ENCODE results near the gene CHD2. TPM values are rescaled to one million over a fixed set of nuclear protein-coding genes. Genes with fewer than 3 reads are reported as not detected.

Gene CHD2
- total RNA-seq, 4 donors from 2014 or later = 26.9 to 55.5 (median 33.7) TPM

DNA sequence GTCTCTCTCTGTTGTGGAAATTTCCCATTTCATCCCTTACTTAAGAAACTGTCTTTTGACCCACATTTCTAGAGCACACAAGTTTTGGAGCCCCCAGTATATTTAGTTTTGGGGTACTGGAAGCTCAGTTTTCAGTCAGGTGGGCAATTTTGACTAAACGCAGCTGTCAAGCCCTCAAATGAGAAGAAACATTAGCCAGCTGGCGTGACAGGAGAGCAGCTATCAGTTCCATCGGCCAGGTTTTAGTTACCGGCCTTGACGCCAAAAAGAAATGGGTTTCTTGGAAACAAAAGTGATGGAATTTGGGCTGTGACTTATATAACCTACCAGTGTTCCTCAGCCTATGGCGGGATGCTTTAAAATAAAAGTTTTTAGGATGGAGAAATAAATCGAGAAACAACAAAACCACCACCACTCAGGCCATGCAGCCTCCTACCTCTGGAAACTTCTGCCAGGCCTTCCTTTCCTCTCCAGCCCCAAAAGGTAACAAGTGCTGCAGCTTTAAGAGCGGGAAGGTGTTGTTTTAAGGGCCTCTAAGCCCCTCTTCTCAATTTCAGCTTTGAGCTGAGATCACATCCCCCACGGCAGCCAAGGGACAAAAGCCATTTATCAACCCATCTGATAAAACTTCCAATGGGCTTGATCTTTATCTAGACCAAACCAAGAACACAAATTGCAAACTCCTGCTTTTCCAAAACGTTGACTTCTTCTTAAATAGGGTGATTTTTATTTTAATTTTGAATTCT, 170.6 kb downstream of the CHD2 start:
- DNase-seq (no peak), ATAC-seq (no peak)
- Histone ChIP-seq H3K27ac (peak overlapping the region; percentile 94 to 98 (median 96)), H3K27me3 (no peaks in the 10 kb centered on the region), H3K36me3 (no peaks in the 10 kb centered on the region), H3K4me3 (peak overlapping the region; percentile 64 to 93 (median 74)), H3K4me1 (peaks cover 78 to 87% of the 10 kb centered on the region in 2 donors), H3K9me3 (no peaks in the 10 kb centered on the region)
- in situ Hi-C loops (cut with MboI; ENCODE audit: low sequenced_read_pairs in 4 of 4) (loop anchor here in 1 of 4 donors (25.0 kb wide), 1 partner anchor 917 kb away; no protein-coding TSS in a partner anchor), intact Hi-C loops (cut with DNase I; ENCODE audit: low total_unique reads) (loop anchor here (2.0 to 5.0 kb wide), 2 partner anchors 148 to 262 kb away; no protein-coding TSS in a partner anchor)
- TF ChIP-seq CTCF (IDR thresholded peaks at IDR 0.05 in 4 of 5, conservative IDR thresholded peaks at IDR 0.05 in 1 of 5) (no peak), POLR2A (IDR thresholded peaks at IDR 0.05) (no peak)

DNA sequence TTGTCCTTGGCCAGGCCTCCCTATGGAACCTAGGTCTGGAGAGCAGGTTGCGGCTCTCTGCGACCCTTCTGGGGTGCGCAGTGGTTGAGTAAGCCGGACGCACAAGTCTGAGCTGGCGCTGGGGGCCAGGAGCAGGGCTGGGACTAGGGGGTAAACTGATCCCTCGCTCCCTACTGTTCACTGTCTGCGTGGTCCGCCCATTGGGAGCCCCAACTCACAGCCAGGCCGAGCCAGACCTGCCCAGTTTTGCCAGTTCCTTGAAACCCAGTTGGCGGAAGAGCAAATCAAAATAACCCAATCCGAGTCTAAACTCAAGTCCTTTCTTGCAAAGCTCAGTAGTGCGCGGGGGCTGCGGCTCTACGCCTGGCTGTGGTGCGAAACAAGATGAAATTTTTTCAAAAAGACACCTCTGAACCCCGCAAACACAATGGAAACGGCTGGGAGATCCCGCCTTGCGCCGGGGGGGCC, 171.4 kb downstream of the CHD2 start:
- H3K36me3 ChIP-seq = no peaks in the 10 kb centered on the region
- H3K27me3 ChIP-seq = no peaks in the 10 kb centered on the region
- ATAC-seq = no peak
- peak overlapping the region; percentile 64 to 93 (median 74) for H3K4me3 ChIP-seq
- no peaks in the 10 kb centered on the region for H3K9me3 ChIP-seq
- no peak for DNase-seq
- TF ChIP-seq CTCF (IDR thresholded peaks at IDR 0.05 in 4 of 5, conservative IDR thresholded peaks at IDR 0.05 in 1 of 5) = no peak
- no peak for TF ChIP-seq POLR2A (IDR thresholded peaks at IDR 0.05)
- in situ Hi-C loops (cut with MboI; ENCODE audit: low sequenced_read_pairs in 4 of 4) = loop anchor here in 1 of 4 donors (25.0 kb wide), 1 partner anchor 916 kb away; no protein-coding TSS in a partner anchor
- peak overlapping the region; percentile 94 to 98 (median 96) for H3K27ac ChIP-seq
- intact Hi-C loops (cut with DNase I; ENCODE audit: low total_unique reads) = loop anchor here (2.0 to 5.0 kb wide), 2 partner anchors 149 to 263 kb away; no protein-coding TSS in a partner anchor
- H3K4me1 ChIP-seq = peaks cover 79 to 88% of the 10 kb centered on the region in 2 donors

GRCh38 chr15:93072011-93072410, 171.9 kb downstream of the CHD2 start:
- no peak for DNase-seq
- TF ChIP-seq POLR2A (IDR thresholded peaks at IDR 0.05) (no peak), CTCF (IDR thresholded peaks at IDR 0.05 in 4 of 5, conservative IDR thresholded peaks at IDR 0.05 in 1 of 5) (no peak)
- H3K9me3 ChIP-seq = no peaks in the 10 kb centered on the region
- H3K27me3 ChIP-seq = no peaks in the 10 kb centered on the region
- peak overlapping the region; percentile 94 to 98 (median 96) for H3K27ac ChIP-seq
- H3K36me3 ChIP-seq = no peaks in the 10 kb centered on the region
- intact Hi-C loops (cut with DNase I; ENCODE audit: low total_unique reads) (loop anchor here (5.0 kb wide), 1 partner anchor 150 kb away; no protein-coding TSS in a partner anchor), in situ Hi-C loops (cut with MboI; ENCODE audit: low sequenced_read_pairs in 4 of 4) (loop anchor here in 1 of 4 donors (25.0 kb wide), 1 partner anchor 915 kb away; no protein-coding TSS in a partner anchor)
- no peak for ATAC-seq
- H3K4me3 ChIP-seq = peak overlapping the region; percentile 64 to 93 (median 74)
- peaks cover 78 to 88% of the 10 kb centered on the region in 2 donors for H3K4me1 ChIP-seq

DNA sequence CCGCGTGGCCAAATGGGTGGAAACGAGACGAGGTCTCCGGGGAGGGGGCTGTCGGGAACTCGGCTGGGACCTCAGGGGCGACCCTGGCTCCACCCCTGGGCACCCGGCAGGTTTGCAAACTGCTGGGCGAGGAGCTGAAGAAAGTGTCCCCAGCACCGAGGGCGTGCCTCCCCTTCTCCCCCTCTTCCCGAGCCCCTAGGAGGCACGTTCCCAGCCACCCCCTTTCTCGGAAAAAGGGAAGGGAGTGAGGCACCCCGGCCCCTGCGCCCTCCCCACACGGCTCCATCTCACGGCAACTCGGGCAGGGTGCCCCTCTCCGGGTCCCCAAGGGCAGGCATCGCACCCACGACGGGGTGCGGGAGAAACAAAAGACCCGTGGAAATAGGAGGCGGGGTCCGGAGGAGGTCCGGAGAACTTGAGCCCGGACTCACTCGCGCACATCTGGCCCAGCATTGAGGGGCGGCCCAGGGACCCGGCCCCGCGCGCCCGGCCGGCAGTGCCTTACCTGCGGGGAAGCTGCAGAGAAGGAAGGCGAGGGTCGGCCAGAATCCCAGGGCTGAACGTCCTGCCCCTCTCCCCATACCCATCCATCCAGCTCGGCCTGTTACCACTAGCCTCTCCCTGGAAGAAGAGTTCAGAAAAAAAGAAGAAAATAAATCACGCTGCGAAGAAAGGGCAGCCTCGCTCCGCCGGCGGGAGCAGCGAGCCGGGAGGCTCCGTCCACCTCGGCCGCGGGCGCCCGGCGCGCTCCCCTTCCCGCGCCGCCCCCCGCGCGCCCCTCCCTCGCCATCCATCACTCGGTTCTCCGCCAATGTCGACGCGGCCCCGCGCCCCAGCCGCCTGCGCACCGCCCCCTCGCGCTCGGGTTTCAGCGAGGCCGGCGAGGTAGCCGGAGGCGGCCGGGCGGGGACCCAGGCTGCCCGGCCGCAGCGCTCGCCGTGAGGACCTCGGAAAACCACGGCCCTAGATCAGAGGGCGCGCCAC, 172.6 kb downstream of the CHD2 start:
- TF ChIP-seq POLR2A (IDR thresholded peaks at IDR 0.05) = peak; percentile 95 to 97
- peak in 1 of 5 experiments; percentile 8 for TF ChIP-seq CTCF (IDR thresholded peaks at IDR 0.05 in 4 of 5, conservative IDR thresholded peaks at IDR 0.05 in 1 of 5)
- ATAC-seq (peak; percentile 40 to 55), DNase-seq (peak; percentile 83 to 86)
- Histone ChIP-seq H3K27ac (peak overlapping the region; percentile 94 to 98 (median 96)), H3K36me3 (no peaks in the 10 kb centered on the region), H3K4me3 (peak overlapping the region; percentile 64 to 93 (median 74)), H3K27me3 (no peaks in the 10 kb centered on the region), H3K4me1 (peaks cover 78 to 88% of the 10 kb centered on the region in 2 donors), H3K9me3 (no peaks in the 10 kb centered on the region)
- intact Hi-C loops (cut with DNase I; ENCODE audit: low total_unique reads) (loop anchor here (5.0 kb wide), 1 partner anchor 150 kb away; no protein-coding TSS in a partner anchor), in situ Hi-C loops (cut with MboI; ENCODE audit: low sequenced_read_pairs in 4 of 4) (loop anchor here in 1 of 4 donors (25.0 kb wide), 1 partner anchor 915 kb away; no protein-coding TSS in a partner anchor)
